PC-3 (cell line): Measurements from ENCODE around the gene SIL1.

ENCODE experiments used
- EZH2 ChIP-seq: fragments of 300-600 bp; sonication (generic); IDR thresholded peaks from one replicate; pipeline ENCODE4 v1.6.1; 2017; ENCODE audit warnings: antibody characterized with exemption, mild to moderate bottlenecking, low read length; ENCODE audit not compliant: unreplicated experiment
- TF ChIP-seq, protein P1 (sequence below): fragments of 300-600 bp; sonication (generic); conservative IDR thresholded peaks from 2 replicates; pipeline ENCODE4 v1.5.1; 2017; ENCODE audit warnings: antibody characterized with exemption, low read depth, mild to moderate bottlenecking, low read length

DNA sequence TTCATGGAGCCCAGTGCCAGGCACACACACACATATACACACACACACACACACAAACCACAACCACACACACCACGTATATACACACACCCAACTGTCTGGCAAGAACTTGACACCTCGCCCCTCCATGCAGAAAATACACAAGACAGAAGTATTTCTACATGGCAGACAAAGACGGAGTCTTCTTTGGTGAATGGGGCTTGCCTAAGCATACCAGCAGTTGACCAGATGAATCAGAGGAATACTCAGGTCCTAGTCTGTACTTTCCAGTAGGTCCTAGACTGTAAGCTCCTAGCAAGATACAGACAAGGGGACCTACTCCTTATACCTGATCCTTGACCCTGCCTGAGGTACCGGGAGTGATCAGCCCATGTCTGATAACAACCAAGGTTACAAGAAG lies 60.1 kb downstream of the SIL1 start:
- TF ChIP-seq, protein P1, sequence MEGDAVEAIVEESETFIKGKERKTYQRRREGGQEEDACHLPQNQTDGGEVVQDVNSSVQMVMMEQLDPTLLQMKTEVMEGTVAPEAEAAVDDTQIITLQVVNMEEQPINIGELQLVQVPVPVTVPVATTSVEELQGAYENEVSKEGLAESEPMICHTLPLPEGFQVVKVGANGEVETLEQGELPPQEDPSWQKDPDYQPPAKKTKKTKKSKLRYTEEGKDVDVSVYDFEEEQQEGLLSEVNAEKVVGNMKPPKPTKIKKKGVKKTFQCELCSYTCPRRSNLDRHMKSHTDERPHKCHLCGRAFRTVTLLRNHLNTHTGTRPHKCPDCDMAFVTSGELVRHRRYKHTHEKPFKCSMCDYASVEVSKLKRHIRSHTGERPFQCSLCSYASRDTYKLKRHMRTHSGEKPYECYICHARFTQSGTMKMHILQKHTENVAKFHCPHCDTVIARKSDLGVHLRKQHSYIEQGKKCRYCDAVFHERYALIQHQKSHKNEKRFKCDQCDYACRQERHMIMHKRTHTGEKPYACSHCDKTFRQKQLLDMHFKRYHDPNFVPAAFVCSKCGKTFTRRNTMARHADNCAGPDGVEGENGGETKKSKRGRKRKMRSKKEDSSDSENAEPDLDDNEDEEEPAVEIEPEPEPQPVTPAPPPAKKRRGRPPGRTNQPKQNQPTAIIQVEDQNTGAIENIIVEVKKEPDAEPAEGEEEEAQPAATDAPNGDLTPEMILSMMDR = no peak
- TF ChIP-seq EZH2 = no peak
